GM15510 (cell line): ENCODE measurements around the gene TUBGCP5.

Experiments used
- POLR2A ChIP-seq: IDR thresholded peaks from 3 replicates; pipeline ENCODE4 v1.6.1; 2011; ENCODE audit warnings: borderline replicate concordance; ENCODE audit not compliant: insufficient read length; ENCODE audit errors: extremely low read depth

The TUBGCP5 gene

DNA sequence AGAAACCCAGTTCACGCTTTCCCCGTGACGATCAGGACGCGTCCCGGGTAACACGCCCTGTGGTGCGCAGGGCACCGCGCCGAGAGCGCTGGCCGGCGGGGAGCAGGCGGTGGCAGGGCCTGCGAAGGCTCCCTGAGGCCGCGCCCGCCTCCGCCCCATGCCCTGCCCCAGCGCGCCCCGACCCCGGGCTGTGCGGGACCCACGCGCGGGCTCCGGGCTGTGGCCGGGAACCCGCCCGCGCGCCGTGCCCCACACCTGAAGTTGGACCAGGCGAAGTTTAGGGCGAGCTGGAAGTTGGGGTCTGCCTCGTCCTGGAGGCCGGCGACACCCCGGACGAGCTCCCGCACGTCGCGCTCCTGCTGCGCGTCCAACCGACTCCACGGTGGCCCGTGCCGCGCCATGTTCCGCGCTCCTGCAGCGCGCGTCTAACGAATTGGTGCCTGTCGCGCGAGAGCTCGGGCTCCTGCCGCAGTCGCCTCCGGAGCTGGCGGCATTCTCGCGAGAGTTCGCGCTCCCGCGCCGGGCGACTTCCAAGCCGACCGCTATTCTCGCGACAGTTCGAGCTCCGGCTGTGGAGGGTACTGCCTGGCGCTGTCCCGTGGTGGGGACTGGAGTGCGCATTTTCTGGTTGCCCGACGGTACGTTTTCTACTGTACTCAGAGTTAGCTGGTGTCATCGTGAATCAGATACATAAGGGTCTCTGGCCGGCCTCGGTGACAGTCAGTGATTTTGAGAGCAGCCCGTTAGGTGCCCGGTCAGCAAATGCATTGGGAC, at the start of gene TUBGCP5:
TUBGCP5 (minus strand) TSS at position 427 of the 774 bp plus-strand sequence; CDS start at position 401, 26 bp downstream.
- TF ChIP-seq POLR2A: peak; percentile 98

DNA sequence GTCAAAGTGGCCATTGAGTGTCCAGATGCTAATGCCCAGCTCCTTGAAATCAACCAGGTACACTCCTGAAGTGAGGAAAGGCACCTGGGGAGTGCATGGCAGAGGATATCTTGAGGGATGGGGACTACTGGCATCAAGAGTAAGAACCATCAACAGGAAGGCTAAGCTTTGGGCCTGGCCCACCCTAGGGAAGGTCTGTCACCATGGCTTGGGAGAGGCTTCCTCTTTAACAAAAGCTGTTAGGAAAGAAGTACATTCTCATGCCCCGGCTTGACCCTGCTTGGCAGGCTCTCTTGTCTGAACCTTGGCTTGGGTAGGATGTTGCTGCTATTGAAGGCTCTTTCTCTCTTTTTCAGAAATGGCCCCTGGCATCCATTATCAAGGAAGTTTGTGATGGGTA, 43.7 kb upstream of the TUBGCP5 start:
- TF ChIP-seq POLR2A: no peak

DNA sequence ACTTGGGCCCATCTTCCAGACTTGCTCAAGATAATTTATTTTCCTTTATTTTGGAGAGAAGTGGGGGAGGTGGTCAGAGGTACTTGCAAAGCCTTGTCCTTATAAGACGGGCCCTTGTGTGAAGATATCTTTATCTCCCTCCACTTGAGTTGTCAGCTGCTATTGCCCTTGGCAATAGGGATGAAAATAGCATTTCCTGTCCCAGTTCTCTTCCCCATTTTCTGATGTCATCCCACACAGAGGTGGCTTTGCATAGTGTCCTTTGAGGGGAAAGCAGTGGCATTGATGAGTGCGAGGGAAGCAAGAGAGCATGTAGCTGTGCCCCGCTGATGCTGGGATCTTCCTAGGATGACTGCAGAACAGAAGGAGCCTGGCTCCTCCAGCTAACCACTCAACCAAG, 41.9 kb upstream of the TUBGCP5 start:
- no peak for TF ChIP-seq POLR2A

DNA sequence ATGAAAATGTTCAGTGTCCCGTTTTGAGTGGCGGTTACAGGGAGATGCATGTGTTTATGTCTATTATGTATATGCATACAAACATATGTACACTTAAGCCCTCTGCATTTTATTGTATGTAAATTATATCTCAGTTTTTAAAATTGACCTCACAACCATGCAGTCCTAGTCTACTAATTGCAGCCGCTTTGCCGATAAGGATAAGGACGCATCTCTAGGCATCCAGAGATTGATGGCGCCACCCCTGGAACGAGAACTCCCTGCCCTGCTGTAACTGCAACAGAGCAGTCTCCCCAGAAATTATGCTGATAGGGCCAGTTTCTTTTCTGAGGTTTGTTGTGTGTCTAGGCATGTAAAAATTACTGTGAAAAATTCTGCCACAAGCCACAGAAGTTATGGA, 40.4 kb upstream of the TUBGCP5 start:
- TF ChIP-seq POLR2A: no peak

DNA sequence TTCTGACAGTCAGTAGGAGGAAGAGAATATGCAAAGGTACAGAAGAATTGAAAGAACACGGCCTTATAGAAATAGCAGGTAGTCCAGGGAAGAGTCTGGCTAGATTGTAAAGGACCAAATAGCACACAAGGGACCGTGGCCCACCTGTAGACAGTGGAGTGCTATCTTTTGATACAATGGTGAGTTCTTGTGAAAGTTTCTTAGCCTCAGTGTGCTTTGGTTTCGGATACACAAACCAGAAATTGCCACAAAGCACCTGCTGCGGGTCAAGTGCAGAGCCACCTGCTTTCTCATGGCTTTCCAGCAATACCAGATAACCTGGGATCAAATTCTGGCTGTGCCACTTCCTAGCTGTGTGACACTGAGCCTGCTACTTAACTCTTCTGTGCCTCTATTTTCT, 36.6 kb upstream of the TUBGCP5 start:
- no peak for TF ChIP-seq POLR2A

DNA sequence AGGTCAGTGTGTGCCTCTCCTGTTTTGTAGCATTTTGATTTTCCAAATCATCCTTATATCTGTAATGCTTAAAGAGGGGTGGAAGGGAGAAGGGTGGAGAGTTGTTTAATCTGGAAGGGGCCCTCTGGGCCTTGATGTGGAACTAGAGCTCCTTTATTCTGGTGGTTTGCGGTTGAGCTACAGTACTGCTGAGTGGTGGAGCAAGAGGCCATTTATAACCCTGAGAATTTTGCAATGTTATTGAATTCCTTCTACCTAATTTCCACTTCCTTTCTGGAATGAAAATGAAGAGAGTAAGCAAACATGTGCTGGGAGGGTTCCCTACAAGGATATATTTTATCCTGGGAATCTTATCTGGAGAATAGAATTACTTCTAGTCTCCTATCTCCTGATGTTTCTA, 35.3 kb upstream of the TUBGCP5 start:
- no peak for TF ChIP-seq POLR2A

DNA sequence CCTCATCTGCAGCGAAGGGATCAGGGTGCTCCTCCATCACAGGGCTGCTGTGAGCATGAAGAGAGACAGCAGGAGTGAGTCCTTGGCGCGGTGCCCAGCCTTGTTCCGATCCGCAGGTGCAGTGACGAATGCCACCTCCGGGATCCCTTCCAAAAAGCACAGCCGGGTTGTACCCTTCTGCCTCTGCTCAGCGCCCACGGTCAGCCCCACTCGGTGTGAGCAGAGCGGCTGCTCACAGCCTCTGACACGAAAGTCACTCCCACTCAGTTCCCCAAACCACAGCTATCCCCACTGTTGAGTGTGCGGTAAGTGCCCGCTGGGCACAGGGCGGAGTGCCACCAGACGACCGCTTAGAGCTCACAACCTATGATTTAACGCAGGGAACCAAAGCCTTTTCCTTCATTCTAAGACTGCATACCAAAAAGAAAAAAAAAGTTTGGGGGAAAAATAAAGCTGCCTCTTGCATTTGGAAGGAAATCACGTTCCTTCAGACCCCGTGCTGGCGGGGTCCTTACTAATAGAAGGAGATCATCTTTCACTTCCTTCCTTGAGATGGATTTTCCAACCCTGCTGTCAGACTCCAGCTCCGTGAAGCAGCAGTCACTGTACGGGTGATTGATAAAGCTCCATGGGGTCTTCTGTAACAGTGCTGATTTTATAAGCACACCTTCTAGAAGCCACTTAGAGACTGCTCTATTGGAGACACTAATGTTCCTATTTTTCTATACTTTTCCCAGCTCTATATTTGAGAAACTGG, 34.7 kb upstream of the TUBGCP5 start:
- no peak for TF ChIP-seq POLR2A

DNA sequence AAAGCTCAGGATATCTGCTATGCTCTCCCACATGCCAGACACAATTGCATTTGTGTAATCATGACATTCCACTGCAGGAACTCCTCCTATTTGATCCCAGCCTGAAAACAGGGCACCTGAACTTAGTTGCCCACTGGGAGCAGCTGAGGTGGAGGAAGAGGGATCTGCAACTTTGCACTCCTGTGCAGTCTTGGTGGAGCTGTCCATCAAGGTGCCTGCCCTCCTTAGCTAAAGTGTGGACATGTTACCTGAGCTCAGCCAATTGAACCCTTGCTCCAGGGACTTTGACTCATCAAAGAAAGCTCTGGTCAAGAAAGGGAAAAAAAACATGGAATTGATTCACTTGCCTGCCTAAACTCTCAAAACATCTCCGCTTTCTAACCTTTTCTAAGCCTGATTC, 33.3 kb upstream of the TUBGCP5 start:
- TF ChIP-seq POLR2A: no peak

DNA sequence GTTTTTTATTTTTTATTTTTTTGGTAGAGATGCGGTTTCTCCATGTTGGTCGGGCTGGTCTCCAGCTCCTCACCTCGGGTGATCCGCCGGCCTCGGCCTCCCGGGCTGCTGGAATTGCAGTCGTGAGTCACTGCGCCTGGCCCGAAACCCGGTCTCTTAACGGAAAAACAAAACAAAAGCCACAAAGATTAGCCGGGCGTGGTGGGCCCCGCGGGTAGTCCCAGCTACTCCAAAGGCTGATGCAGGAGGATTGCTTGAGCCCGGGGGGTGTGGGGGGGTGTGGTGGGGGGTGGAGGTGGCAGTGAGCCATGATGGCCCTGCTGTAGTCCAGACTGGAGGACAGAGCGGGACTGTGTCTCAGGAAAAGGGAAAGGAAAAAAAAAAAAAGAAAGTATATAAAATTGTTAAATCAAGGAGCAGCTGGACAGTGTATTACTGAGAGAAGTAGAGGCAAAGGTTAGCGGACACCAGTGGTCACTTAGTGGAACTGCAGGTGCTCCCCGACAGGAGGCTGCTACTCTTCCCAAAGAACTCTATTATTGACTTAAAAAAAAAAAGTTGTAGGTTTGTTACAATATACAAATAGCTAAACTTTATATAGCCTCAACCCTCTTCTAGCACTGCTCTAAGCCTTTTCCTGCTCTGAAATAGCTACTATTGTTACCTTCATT, 30.3 kb upstream of the TUBGCP5 start:
- no peak for TF ChIP-seq POLR2A

DNA sequence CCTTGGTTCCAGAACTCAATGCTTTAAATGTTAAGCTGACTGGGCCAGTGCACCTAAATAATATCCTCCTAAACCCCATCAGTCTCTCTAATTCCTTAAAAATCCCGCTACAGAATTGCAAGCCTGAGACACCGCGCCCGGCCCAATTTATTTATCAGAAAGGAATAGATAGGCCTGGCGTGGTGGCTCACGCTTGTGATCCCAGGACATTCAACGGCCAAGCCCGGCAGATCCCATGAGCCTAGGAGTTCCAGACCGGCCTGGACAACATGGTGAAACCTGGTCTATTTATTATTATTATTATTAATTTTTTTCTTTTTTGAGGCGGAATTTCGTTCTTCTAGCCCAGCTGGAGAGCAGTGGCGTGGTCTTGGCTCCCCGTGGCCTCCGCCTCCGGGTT, 28.0 kb upstream of the TUBGCP5 start:
- TF ChIP-seq POLR2A: no peak

DNA sequence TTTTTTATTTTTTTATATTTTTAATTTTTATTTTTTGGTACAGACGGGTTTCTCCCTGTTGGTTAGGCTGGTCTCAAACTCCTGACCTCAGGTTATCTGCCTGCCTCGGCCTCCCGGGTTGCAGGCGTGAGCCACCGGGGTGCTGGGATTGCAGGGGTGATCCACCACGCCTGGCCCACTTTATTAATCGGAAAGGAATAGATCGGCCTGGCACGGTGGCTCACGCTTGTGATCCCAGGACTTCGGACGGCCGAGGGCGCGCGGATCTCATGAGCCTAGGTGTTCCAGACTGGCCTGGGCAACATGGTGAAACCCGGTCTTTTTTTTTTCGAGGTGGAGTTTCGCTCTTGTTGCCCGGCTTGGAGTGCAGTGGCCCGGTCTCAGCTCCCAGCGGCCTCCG, 26.5 kb upstream of the TUBGCP5 start:
- TF ChIP-seq POLR2A: no peak

DNA sequence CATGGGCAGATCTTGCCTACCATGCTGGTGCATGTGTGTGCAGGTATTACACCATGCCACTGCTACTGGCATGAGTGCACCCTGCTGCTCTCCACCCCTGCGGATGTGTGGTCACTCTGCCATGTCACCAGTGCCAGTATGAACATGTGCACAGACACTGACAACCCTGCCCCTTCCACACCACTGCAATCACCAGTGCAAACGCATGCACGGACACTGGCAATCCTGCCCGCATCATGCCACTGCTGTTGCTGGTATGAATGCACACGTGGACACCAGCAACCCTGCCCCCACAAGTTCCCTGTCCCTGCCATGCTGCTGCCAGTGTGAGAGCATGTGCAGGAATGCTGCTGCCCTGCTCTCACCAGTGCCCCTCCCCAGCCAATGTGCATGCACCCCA, 24.8 kb upstream of the TUBGCP5 start:
- no peak for TF ChIP-seq POLR2A

DNA sequence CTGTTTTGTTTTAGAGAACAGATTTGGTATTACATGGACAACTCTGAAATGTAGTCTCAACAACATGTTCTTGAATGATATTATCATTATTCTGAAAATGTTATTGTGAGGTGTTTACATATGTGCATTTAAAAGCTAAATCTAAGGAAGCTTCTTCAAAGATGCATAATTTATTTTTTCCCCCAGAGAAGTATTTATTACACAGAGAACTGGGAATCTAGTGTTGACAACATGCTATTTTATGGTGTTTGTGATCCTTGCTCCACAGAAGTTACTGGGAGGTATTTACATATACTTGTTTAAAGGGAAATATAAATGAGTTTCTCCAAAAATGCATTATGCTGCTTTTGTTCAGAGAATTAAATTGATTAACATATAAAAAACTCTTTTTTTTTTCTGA, 18.3 kb upstream of the TUBGCP5 start:
- no peak for TF ChIP-seq POLR2A

DNA sequence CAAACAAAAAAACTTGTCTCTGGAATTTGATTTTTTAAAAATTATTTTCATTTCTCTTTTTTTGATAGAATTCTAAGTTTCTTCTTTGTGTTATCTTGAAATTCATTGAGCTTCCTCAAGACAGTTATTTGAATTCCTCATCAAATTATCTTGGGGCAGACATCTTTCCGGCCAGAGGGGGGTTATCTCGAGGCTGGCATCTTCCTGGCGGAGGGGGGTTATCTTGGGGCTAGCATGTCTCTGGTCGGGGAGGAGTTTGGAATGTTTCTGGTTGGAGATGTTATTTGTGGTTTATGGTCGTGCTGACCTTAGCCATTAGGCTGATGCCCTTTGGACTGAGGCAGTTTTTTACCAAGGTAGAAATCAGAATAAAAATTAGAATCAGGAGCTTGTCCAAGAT, 15.9 kb upstream of the TUBGCP5 start:
- TF ChIP-seq POLR2A: no peak

DNA sequence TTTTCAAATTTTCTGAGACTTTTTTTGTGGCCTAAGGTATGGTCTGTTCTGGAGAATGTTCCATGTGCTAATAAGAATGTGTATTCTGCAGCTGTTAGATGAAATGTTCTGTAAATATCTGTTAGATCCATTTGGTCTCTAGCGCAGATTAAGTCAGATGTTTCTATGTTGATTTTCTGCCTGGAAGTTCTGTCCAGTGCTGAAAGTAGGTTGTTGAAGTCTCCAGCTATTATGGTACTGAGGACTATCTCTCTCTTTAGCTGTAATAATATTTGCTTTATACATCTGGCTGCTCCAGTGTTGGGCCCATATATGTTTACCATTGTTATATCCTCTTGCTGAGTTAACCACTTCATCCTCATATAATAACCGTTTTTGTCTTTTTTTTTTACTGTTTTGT, 13.2 kb upstream of the TUBGCP5 start:
- TF ChIP-seq POLR2A: no peak
